Measurements from ENCODE around the gene LHX6. TPM values are rescaled to one million over a fixed set of nuclear protein-coding genes. Genes with fewer than 3 reads are reported as not detected.

Gene LHX6
- total and polyA plus RNA-seq, 2 experiments from 2014 or later = 1.0 to 1.2 TPM

- H3K36me3 ChIP-seq (ENCODE audit: insufficient read depth) = no peaks in the 10 kb centered on the region
- H3K27ac Mint-ChIP-seq = no peak overlapping the region; the same call in 1 of the 2 replicates
- H3K9me2 ChIP-seq (ENCODE audit: insufficient read depth) = no peaks in the 10 kb centered on the region
- no peaks in the 10 kb centered on the region for H3K79me2 ChIP-seq (replicated peaks; ENCODE audit: insufficient read depth)
- H3K4me2 ChIP-seq = no peak overlapping the region
- H4K20me1 ChIP-seq (replicated peaks; ENCODE audit: insufficient read depth) = no peaks in the 10 kb centered on the region
- H3K4me3 ChIP-seq = no peak overlapping the region
- no peak for DNase-seq (ENCODE audit: low spot score)
- no peaks in the 10 kb centered on the region for H3K36me3 Mint-ChIP-seq (ENCODE audit: low read depth)
- no peak overlapping the region for H3K27ac ChIP-seq (ENCODE audit: low read depth)
- ATAC-seq = no peak
- TF ChIP-seq EZH2phosphoT487 (IDR thresholded peaks at IDR 0.05; ENCODE audit: unreplicated experiment) = no peak
- TF ChIP-seq NANOG (IDR thresholded peaks at IDR 0.05; ENCODE audit: borderline replicate concordance) = no peak
- TF ChIP-seq ZNF331 (CRISPR knock-in tag; IDR thresholded peaks at IDR 0.05; ENCODE audit: low read depth) = no peak
- TF ChIP-seq JUNB (IDR thresholded peaks at IDR 0.05; ENCODE audit: unreplicated experiment) = no peak
- no peak for TF ChIP-seq ZNF462 (CRISPR knock-in tag; IDR thresholded peaks at IDR 0.05)
- TF ChIP-seq CTCF (conservative IDR thresholded peaks at IDR 0.05; ENCODE audit: low read depth in 2 of 2) = no peak
- no peak for TF ChIP-seq REST (IDR thresholded peaks at IDR 0.05; ENCODE audit: unreplicated experiment)
- no peak for TF ChIP-seq STAT1 (IDR thresholded peaks at IDR 0.05; ENCODE audit: unreplicated experiment)
- TF ChIP-seq POLR2AphosphoS5 (IDR thresholded peaks at IDR 0.05; ENCODE audit: low read depth) = no peak
- no peak for TF ChIP-seq CREB1 (CRISPR knock-in tag; IDR thresholded peaks at IDR 0.05; ENCODE audit: low read depth)
- TF ChIP-seq, protein P1, sequence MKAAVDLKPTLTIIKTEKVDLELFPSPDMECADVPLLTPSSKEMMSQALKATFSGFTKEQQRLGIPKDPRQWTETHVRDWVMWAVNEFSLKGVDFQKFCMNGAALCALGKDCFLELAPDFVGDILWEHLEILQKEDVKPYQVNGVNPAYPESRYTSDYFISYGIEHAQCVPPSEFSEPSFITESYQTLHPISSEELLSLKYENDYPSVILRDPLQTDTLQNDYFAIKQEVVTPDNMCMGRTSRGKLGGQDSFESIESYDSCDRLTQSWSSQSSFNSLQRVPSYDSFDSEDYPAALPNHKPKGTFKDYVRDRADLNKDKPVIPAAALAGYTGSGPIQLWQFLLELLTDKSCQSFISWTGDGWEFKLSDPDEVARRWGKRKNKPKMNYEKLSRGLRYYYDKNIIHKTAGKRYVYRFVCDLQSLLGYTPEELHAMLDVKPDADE (IDR thresholded peaks at IDR 0.05) = no peak
- TF ChIP-seq EZH2 (IDR thresholded peaks at IDR 0.05; ENCODE audit: low read depth, unreplicated experiment) = no peak
- no peak for TF ChIP-seq ZNF114 (CRISPR knock-in tag; IDR thresholded peaks at IDR 0.05)
- no peaks in the 10 kb centered on the region for H3K27me3 ChIP-seq (ENCODE audit: insufficient read depth)
- H3F3A ChIP-seq (replicated peaks; ENCODE audit: low read depth) = no peaks in the 10 kb centered on the region
- H3K4me1 Mint-ChIP-seq = peaks cover 3% of the 10 kb centered on the region; the same call in 1 of the 3 replicates
- H3K9me3 Mint-ChIP-seq = no peaks in the 10 kb centered on the region
- no peak overlapping the region for H2AFZ ChIP-seq
- peaks cover 2% of the 10 kb centered on the region for H3K27me3 Mint-ChIP-seq (ENCODE audit: insufficient read depth, low read depth, poor library complexity)
- H3K4me1 ChIP-seq (ENCODE audit: insufficient read depth) = no peaks in the 10 kb centered on the region
- H3K4me3 Mint-ChIP-seq = no peak overlapping the region
Measured at GRCh38 chr9:122176916-122177315, 51.8 kb downstream of the LHX6 start.

All from GM23338 (cell line).